HG03139 (cell line): ENCODE results near the gene DEFB128.

Experiments used
- ATAC-seq: cut with Tn5 transposase; IDR thresholded peaks from one replicate; pipeline ENCODE4 v1.9.1; 2021; ENCODE audit not compliant: unreplicated experiment

Gene DEFB128

GRCh38 chr20:157154-157553, 32.4 kb downstream of the DEFB128 start, which contains the start of gene DEFB127:
Gene DEFB127 (plus strand): TSS chr20:157454. CDS start chr20:157545, 91 bp downstream.
- no peak for ATAC-seq

- no peak for ATAC-seq
Measured at GRCh38 chr20:152131-152530, 37.4 kb downstream of the DEFB128 start.

GRCh38 chr20:145877-146276, 43.6 kb downstream of the DEFB128 start:
- ATAC-seq = no peak

- ATAC-seq = no peak
Measured at GRCh38 chr20:142290-142689, 47.2 kb downstream of the DEFB128 start, which contains the start of gene DEFB126. Gene DEFB126 (plus strand): TSS chr20:142590. CDS start chr20:142629, 39 bp downstream.
